Activated CD4-positive, alpha-beta T cell treated with anti-CD3 and anti-CD28 coated beads, Interleukin-2, amount 10 ng/mL, durations not matched to agents 24 days and 14 days (primary cell): ENCODE data around the gene ZNF160. TPM values are rescaled to one million over a fixed set of nuclear protein-coding genes. Genes with fewer than 3 reads are reported as not detected.
"Not testable (repeated sequence)": the region's sequence is repeated elsewhere in the genome, so short reads cannot be mapped to it uniquely, and the experiment has no call there.

Source experiments
- DNase-seq: peaks from one replicate; pipeline ENCODE4 v3.0.0; 2022
- H3K27ac Mint-ChIP-seq: one replicate; pipeline ENCODE4 v1.8.0; 2022; ENCODE audit warnings: mild to moderate bottlenecking, mixed read lengths
- H3K27me3 Mint-ChIP-seq: one replicate; pipeline ENCODE4 v1.8.0; 2022; ENCODE audit warnings: mixed read lengths
- H3K36me3 Mint-ChIP-seq: one replicate; pipeline ENCODE4 v1.8.0; 2022; ENCODE audit warnings: low read depth, mild to moderate bottlenecking, mixed read lengths
- H3K4me1 Mint-ChIP-seq: one replicate; pipeline ENCODE4 v1.8.0; 2021; ENCODE audit warnings: mixed read lengths
- H3K4me3 Mint-ChIP-seq: one replicate; pipeline ENCODE4 v1.8.0; 2022; ENCODE audit warnings: mild to moderate bottlenecking, moderate library complexity, mixed read lengths
- H3K9me3 Mint-ChIP-seq: one replicate; pipeline ENCODE4 v1.8.0; 2021; ENCODE audit warnings: mixed read lengths
- intact Hi-C: fragments of 100-400 bp; cut with micrococcal nuclease; formaldehyde crosslinking; loops from one replicate; pipeline ENCODE4 v1.15.1; 2023
- total RNA-seq: library from RNA; stranded (reverse); gene quantifications from 2 replicates; pipeline ENCODE4 v1.2.3, GENCODE V29; 2022

The ZNF160 gene
- total RNA-seq, 1 donor from 2014 or later = 37.5 TPM

GRCh38 chr19:53102206-53102755 is 941 bp downstream of the ZNF160 start:
- Mint-ChIP-seq H3K9me3 (peaks cover 24% of the 10 kb centered on the region), H3K27ac (peak overlapping the region; percentile 90), H3K4me3 (peak overlapping the region; percentile 93), H3K36me3 (peaks cover 47% of the 10 kb centered on the region), H3K27me3 (no peaks in the 10 kb centered on the region), H3K4me1 (peaks cover 22% of the 10 kb centered on the region)
- DNase-seq = no peak
- intact Hi-C loops = loop anchor here (5.0 to 10.0 kb wide), 4 partner anchors 95 to 577 kb away; partner anchors contain the start of gene ZNF808

DNA sequence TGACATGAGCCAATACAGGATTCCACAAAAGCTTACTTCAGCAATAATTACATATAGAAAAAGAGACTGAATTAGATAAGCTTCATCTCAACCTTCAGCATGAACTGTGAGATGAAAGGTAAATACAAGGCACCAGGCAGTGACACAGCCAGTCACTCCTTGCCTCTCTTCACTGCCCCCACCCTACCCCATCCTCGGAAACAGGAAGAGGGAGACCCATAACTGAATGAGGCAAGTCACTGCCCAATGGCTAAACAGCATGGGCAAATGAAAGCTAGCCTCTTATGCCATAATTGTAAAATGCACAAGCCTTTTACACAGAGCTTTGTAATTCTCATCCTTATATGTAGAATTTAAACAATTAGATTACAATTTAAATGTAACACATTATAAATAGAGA is 1.7 kb downstream of the ZNF160 start:
- peaks cover 22% of the 10 kb centered on the region for H3K4me1 Mint-ChIP-seq
- DNase-seq = peak; percentile 63
- H3K27ac Mint-ChIP-seq = no peak overlapping the region
- H3K4me3 Mint-ChIP-seq = peak overlapping the region; percentile 93
- peaks cover 22% of the 10 kb centered on the region for H3K9me3 Mint-ChIP-seq
- peaks cover 51% of the 10 kb centered on the region for H3K36me3 Mint-ChIP-seq
- intact Hi-C loops = loop anchor here (5.0 to 10.0 kb wide), 4 partner anchors 96 to 577 kb away; partner anchors contain the start of gene ZNF808
- H3K27me3 Mint-ChIP-seq = no peaks in the 10 kb centered on the region

- H3K4me3 Mint-ChIP-seq, intact Hi-C loops: not testable (repeated sequence)
Measured at GRCh38 chr19:53098570-53098969, 4.7 kb downstream of the ZNF160 start.

GRCh38 chr19:53096982-53097690 is 6.1 kb downstream of the ZNF160 start:
- H3K27me3 Mint-ChIP-seq, DNase-seq, H3K4me3 Mint-ChIP-seq, H3K27ac Mint-ChIP-seq, intact Hi-C loops: not testable (repeated sequence)
- Mint-ChIP-seq H3K36me3 (peaks cover 84% of the 10 kb centered on the region), H3K4me1 (peaks cover 17% of the 10 kb centered on the region), H3K9me3 (peaks cover 24% of the 10 kb centered on the region)

More at GRCh38 chr19:53098570-53098969, 4.7 kb downstream of the ZNF160 start:
- not testable (repeated sequence) for H3K27ac Mint-ChIP-seq, H3K27me3 Mint-ChIP-seq, DNase-seq
- H3K9me3 Mint-ChIP-seq = peaks cover 24% of the 10 kb centered on the region
- peaks cover 22% of the 10 kb centered on the region for H3K4me1 Mint-ChIP-seq
- H3K36me3 Mint-ChIP-seq = peaks cover 79% of the 10 kb centered on the region

DNA sequence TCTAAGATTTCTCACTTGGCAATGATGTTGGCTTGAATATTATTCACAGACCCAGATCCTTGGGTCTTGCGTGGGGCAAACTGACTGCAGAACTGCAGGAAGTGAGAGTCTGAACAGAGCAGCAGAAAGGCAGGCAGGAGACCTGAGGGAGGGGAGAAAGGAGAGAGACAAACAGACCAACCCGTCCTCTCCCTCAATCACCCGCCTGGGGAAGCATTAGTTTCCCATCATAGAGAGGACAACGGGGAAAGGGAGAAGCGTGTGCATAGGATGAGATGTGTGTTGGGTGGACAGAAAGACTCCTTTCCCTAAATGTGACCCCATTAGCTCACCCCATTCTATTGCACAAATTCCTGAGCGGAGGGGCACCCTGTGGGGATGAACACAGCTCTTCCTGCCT is 6.6 kb downstream of the ZNF160 start:
- H3K4me3 Mint-ChIP-seq, DNase-seq, H3K27me3 Mint-ChIP-seq, H3K27ac Mint-ChIP-seq, intact Hi-C loops: not testable (repeated sequence)
- Mint-ChIP-seq H3K4me1 (peaks cover 13% of the 10 kb centered on the region), H3K9me3 (peaks cover 27% of the 10 kb centered on the region), H3K36me3 (peaks cover 84% of the 10 kb centered on the region)

- peaks cover 35% of the 10 kb centered on the region for H3K9me3 Mint-ChIP-seq
Measured at GRCh38 chr19:53094754-53095575, 8.3 kb downstream of the ZNF160 start.

GRCh38 chr19:53092723-53093122 is 10.5 kb downstream of the ZNF160 start:
- no peak for DNase-seq
- intact Hi-C loops = no loop called here
- Mint-ChIP-seq H3K9me3 (peaks cover 35% of the 10 kb centered on the region), H3K36me3 (peaks cover 89% of the 10 kb centered on the region), H3K4me3 (no peak overlapping the region), H3K27me3 (no peaks in the 10 kb centered on the region), H3K4me1 (peaks cover 4% of the 10 kb centered on the region), H3K27ac (no peak overlapping the region)

More at GRCh38 chr19:53094754-53095575, 8.3 kb downstream of the ZNF160 start:
- no peak overlapping the region for H3K27ac Mint-ChIP-seq
- H3K4me1 Mint-ChIP-seq = peaks cover 10% of the 10 kb centered on the region
- H3K4me3 Mint-ChIP-seq = no peak overlapping the region
- intact Hi-C loops = no loop called here
- DNase-seq = no peak
- H3K27me3 Mint-ChIP-seq = no peaks in the 10 kb centered on the region
- H3K36me3 Mint-ChIP-seq = peaks cover 90% of the 10 kb centered on the region

- no peak overlapping the region for H3K4me3 Mint-ChIP-seq
- DNase-seq = no peak
- intact Hi-C loops = no loop called here
- peaks cover 91% of the 10 kb centered on the region for H3K36me3 Mint-ChIP-seq
- H3K27me3 Mint-ChIP-seq = no peaks in the 10 kb centered on the region
- no peak overlapping the region for H3K27ac Mint-ChIP-seq
- peaks cover 30% of the 10 kb centered on the region for H3K9me3 Mint-ChIP-seq
- peaks cover 2% of the 10 kb centered on the region for H3K4me1 Mint-ChIP-seq
Measured at GRCh38 chr19:53091413-53092254, 11.6 kb downstream of the ZNF160 start.

- Mint-ChIP-seq H3K9me3 (peaks cover 45% of the 10 kb centered on the region), H3K4me1 (peaks cover 2% of the 10 kb centered on the region), H3K36me3 (peaks cover 92% of the 10 kb centered on the region), H3K4me3 (no peak overlapping the region), H3K27me3 (no peaks in the 10 kb centered on the region), H3K27ac (no peak overlapping the region)
- DNase-seq = no peak
- intact Hi-C loops = no loop called here
Measured at GRCh38 chr19:53088091-53088490, 15.1 kb downstream of the ZNF160 start.

- Mint-ChIP-seq H3K27ac (no peak overlapping the region), H3K27me3 (no peaks in the 10 kb centered on the region), H3K4me3 (no peak overlapping the region)
Measured at GRCh38 chr19:53086949-53087348, 16.3 kb downstream of the ZNF160 start.

GRCh38 chr19:53085496-53085895 is 17.7 kb downstream of the ZNF160 start:
- Mint-ChIP-seq H3K9me3 (peaks cover 51% of the 10 kb centered on the region), H3K4me3 (no peak overlapping the region), H3K27me3 (no peaks in the 10 kb centered on the region), H3K4me1 (peaks cover 2% of the 10 kb centered on the region), H3K36me3 (peaks cover 96% of the 10 kb centered on the region), H3K27ac (no peak overlapping the region)
- no peak for DNase-seq
- intact Hi-C loops = no loop called here

More at GRCh38 chr19:53086949-53087348, 16.3 kb downstream of the ZNF160 start:
- Mint-ChIP-seq H3K9me3 (peaks cover 46% of the 10 kb centered on the region), H3K4me1 (peaks cover 2% of the 10 kb centered on the region), H3K36me3 (peaks cover 94% of the 10 kb centered on the region)
- DNase-seq = no peak
- intact Hi-C loops = no loop called here

DNA sequence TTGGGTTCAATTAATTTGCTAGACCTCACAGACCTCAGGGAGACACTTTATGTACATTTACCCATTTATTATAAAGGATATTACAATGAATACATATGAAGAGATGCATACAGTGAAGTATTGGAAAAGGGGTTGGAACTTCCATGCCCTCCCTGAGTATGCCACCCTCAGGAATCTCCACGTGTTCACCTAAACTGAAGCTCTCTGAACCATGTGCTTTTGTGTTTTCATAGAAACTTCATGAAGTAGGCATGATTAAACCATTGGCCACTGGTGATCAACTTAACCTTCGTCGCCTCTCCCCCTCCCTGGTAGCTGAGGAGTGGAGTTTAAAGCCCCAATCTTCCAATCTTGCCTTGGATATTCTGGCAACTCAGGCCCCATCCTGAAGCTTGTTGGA is 20.3 kb downstream of the ZNF160 start:
- Mint-ChIP-seq H3K27ac (no peak overlapping the region), H3K36me3 (peaks cover 96% of the 10 kb centered on the region), H3K27me3 (no peaks in the 10 kb centered on the region), H3K9me3 (peaks cover 52% of the 10 kb centered on the region), H3K4me3 (no peak overlapping the region), H3K4me1 (no peaks in the 10 kb centered on the region)
- intact Hi-C loops = no loop called here
- no peak for DNase-seq

DNA sequence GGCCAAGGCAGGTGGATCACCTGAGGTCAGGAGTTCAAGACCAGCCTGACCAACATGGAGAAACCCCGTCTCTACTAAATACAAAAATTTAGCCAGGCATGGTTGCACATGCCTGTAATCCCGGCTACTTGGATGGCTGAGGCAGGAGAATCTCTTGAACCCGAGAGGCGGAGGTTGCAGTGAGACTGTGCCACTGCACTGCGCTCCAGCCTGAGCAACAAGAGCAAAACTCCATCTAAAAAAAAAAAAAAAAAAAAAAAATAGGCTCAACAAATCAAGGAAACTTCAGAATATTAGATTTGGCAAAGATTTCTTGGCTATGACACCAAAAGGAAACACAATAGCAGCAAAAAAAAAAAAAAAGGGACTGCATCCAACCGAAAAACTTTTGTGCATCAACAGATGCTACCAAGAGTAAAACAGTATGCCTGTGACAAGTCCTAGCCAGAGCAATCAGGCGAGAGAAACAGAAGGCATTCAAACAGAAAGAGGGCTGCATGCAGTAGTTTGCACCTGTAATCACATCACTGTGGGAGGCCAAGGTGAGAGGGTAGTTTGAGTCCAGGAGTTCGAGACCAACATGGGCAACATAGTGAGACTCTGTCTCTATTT is 23.8 kb downstream of the ZNF160 start:
- no peak for DNase-seq
- Mint-ChIP-seq H3K4me3 (no peak overlapping the region), H3K9me3 (peaks cover 46% of the 10 kb centered on the region), H3K36me3 (peaks cover 98% of the 10 kb centered on the region), H3K27me3 (no peaks in the 10 kb centered on the region), H3K27ac (no peak overlapping the region), H3K4me1 (no peaks in the 10 kb centered on the region)
- intact Hi-C loops = no loop called here
